ENCODE measurements around the gene YDJC.
"Not testable (repeated sequence)": the region's sequence is repeated elsewhere in the genome, so short reads cannot be mapped to it uniquely, and the experiment has no call there.

GRCh38 chr22:21580623-21581007, 49.2 kb downstream of the YDJC start:
- TF ChIP-seq CTCF (IDR thresholded peaks at IDR 0.05; ENCODE audit: low read depth, low read length); EZH2phosphoT487 (IDR thresholded peaks at IDR 0.05; ENCODE audit: low read depth): not testable (repeated sequence)

All from OCI-LY3 (cell line).